ENCODE measurements around the gene CDC45. TPM values are rescaled to one million over a fixed set of nuclear protein-coding genes. Genes with fewer than 3 reads are reported as not detected.

Gene CDC45
- total RNA-seq, 1 donor from 2014 or later = 6.0 TPM

DNA sequence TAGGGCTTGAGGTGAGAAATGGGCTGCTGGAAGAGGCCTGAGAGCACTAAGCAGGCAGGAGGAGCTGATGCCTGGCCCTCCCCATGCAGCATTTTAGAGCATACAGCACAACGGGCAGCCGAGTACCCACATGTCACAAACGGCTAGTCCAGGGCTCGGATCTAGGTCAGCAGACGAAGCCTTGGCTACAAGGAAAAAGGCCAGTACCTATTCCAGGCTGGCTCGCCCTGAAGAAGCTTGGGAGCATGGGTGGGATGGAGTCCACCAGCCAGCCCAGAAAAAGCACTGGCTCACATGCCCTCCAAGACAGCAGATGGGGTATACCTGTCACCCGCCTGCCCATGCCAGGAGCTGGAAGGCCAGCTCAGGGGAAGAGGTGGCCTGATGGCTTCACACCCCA is 10.3 kb upstream of the CDC45 start:
- DNase-seq = no peak

DNA sequence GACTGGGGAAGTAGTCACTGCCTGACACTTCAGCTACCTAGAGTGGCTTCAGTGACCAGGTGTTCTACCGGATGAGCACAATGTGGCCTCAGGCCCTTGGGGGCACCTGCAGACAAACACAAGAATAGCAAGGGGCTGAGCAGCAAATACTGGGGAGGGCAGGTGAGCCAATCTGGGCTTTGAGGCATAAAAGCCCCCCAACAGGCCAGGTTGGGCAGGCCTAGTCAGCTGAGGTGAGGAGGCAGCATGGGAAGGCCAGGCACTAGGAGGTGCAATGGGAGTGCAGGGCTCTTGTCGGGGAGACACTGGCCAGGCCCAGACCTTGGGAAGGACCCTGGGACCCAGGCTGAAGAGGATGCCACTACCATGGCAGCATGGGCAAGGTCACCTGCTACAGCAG is 9.7 kb upstream of the CDC45 start:
- DNase-seq = no peak

DNA sequence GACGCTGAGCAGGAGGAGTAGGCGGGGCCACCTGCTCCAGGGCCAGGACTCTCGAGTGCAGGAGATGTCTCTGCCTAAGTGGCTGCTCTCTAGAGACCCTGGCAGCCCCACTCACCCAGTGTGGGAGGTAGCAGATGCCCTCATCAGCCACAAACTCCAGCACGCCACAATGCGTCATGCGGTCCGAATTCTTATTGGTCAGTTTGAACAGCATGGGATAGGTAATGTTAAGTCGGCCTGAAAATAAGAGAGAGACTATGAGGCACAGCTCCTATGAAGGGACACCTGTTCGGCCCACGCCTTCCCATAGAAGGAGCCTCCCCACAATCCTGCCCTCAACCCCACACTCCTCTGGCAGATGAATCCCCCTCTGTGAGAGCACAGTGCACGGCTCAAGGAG is 8.1 kb upstream of the CDC45 start:
- no peak for DNase-seq

DNA sequence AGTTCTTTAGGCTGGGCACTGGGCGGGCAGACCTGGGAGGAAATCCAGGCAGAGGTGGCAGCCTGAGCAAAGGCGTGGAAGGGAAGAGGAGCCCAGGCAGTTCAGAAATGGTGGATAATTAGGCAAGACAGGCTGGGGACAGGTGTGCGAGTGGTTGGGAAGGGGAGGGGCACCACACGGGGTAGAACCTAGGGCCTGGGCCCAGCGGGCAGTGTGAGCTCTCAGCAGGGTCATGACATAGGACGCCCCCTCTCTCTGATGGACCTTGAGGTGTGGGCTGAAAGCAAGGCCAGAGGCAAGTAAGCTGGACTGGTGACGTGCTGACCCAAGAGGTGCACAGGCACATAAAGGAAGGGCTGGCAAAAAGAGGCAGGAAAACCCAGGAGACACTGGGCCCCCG is 7.5 kb upstream of the CDC45 start:
- DNase-seq = no peak

DNA sequence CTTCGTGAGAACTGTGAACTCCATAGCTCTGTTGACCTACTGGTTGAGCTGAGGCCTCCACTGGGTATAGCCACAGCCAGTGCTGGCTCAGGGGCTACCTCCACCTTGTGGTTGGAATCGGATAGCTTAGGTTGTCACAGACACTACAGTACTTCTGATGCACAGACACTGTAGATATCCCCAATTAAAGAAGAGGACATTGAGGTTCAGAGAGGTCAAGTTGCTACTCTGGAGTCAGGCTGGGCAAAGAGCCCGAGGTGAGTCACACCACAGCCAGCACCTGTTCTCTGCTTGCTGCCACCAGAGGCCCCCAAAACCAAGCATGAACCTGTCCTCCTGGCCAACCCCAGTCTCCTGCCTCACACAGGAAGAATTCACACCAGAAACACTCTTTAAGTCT is 6.1 kb upstream of the CDC45 start:
- DNase-seq = no peak

DNA sequence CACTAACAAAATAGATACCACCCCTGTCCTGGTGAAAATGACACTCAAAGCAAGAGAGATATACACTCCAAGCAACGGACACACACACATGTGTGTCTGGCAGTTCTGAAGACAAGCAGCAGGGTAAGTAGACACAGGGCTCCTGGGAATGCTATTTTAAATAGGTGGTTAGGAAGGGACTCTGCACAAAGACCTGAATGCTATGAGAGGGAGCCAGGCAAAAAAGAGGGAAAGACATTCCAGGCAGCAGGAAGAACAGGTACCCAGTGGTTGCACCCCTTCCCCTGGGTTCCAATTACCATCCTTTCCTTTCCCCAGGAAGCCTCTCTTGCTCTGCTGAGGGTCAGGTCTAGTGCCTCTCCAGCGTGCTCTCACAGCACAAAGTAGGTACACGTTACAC is 3.7 kb upstream of the CDC45 start:
- DNase-seq = no peak

DNA sequence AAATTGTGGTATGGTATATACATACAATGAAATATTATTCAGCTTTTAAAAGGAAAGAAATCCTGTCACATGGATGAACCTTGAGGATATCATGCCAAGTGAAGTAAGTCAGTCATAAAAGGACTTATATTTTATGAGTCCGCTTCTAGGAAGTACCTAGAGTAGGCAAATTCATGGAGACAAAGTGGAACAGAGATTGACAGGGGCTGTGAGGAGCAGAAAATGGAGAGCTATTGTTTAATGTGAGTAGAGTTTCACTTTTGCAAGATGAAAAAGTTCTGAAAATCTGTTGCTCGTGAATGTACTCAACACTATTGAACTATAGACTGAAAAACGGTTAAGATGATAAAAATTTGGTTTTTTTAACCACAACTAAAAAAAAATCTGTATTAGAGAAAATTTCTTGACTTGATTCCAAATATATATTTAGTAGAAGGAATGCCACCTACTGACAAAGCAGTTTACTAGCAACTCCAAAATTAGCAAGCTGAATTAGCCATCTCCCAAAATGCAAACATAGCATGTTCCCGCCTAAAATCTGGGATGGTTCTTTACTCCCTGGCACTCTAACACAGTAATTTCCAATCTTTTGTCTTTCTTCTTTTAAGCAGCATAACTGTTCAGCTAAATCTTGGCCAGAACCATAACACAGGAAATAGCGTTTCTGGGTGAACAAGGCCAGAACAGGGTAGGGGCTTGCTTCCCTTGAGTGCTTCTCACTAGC is 2.2 kb upstream of the CDC45 start:
- DNase-seq = peak; percentile 34

DNA sequence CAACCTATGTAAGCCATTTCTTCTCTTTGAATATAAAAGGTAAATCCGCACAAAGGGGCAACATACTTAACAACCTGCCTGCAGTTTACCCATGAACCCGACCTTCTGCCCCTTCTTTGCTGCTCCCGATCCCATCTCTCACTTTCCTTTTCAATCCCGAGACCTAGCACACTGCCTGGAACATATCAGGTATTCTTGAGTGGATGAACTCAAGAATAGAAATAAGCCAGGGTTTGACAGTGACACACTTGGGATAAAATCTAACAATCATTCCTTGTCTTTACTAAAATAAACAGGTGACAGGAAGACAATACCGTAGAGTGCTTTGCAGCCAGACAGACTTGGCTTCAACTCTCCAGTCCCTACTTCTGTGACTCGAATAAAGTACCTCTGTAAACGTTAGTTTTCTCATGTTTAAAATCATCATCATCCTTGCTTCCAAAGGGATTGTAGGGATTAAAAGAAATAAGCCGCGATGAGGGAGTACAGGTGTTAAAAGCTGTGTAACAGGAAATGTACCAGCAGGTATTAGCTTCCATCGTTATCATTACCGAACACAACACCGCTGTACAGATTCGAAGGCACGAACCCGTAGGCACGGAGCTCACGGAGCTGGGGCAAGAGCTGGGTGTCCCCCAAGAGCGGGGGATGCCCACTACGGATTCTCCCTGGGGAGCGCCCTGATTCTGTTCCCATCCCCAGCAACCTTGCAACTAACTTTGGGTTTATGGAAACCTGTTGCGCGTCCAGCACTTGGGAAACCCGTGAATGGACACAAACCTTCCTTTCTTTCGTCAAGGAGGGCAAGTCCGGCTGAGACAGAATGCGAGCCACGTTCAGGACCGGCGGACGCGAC is 1.4 kb upstream of the CDC45 start:
- no peak for DNase-seq

DNA sequence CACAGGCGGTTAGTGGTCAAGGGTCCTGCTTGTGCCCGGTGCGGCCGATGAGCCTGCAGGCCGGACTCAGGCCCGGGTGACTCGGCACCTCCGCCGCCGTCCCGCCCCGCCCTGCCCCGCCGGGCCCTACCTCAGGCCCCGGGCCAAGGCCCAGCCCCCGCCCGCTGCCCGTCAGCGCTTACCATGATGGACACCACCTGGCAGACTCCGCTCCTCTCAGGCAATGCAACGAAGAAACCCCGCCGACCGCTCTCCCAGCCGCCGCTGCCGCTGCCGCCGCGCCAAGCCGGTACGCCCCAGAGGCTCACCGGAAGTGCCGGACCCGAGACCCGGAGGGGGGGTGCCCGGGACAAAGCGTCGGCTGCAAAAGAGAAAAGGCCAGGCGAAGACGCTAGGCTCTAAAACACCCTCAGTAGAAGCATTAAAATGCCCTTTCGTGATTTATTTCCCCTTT is 792 bp upstream of the CDC45 start, which contains the start of gene UFD1:
Gene UFD1 (minus strand): TSS at position 293 of the 454 bp plus-strand sequence. CDS start 108 bp downstream, at position 185.
- DNase-seq = no peak

DNA sequence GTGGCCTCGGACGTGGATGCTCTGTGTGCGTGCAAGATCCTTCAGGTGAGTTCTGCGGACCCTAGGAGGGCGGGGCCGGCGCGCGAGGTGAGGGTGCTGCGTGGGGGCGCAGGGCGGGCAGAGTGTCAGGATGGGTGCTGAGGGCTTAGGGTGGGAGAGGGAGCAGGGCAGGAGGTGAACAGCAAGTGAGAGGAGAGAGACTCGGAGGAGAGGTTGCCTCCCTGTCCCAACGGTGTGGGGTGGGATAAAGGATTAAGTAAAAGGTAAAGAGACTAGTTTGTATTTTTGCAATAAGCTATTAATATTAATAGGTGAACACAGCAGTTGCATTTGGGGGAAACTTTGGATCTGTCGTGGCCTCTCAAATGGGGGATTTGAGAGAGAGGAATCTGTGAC is 451 bp downstream of the CDC45 start:
- DNase-seq = no peak

DNA sequence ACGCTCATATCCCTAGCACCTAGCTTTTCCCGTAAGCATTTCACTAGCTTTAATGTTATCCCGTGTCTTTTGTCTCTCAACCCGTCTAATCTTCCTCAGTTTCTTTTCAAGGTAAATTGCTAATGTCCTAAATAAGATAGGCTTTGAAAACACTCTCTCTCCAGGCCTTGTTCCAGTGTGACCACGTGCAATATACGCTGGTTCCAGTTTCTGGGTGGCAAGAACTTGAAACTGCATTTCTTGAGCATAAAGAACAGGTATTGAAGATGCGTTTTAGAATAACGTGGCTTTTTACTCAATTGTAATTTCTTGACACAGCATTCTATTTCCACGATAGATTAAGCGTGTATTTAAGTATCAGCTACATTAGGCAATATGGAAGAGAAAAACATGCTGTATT is 1.1 kb downstream of the CDC45 start:
- DNase-seq = no peak

DNA sequence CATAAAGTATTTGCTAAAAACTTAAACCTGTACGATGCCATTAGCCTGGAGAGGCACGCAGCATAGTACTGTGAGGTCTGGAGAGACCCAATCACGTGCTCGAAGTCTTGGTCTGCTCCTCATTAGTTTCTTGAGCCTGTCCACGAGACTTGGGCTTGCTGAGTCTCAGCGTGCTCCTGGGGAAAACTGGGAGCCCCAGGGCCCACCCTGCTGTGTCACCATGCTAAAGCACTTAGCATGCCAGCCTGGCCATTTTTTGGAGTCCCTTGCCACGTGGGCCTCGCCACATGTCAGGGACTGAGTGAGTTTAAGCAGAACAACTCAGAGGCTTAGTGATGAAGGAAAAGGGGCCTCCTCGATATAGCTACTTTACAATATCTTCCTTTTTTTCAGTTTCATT is 2.6 kb downstream of the CDC45 start:
- no peak for DNase-seq

DNA sequence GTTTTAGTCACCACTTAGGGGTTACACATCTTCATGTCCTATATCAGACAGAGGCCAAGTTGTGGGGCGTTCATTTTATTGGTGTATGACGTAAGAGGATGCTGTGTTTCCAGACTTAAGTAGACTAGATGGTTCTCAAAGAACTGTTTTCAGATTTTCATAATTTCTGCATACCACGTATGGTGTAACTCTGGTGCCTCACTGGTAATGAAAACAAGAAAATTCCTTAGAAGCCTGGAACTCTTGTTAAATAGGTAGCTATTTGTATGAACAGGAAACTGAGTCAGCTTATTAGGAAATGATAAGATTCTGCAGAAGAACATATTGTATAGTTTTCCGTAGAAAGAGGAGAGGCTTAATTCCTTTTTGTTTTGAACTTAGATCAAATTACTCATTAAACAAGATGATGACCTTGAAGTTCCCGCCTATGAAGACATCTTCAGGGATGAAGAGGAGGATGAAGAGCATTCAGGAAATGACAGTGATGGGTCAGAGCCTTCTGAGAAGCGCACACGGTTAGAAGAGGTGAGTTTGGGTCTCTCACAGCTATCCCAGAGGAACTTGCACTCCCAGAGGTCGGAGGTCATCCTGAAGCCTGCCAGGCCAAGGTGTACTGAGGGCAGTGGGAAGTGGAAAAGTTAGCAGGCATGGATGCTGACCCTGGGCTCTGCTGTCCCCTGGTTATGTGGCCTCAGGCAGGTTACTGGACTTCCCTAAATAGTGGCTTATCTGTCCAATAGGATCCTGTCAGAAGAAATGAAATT is 3.9 kb downstream of the CDC45 start:
- no peak for DNase-seq

DNA sequence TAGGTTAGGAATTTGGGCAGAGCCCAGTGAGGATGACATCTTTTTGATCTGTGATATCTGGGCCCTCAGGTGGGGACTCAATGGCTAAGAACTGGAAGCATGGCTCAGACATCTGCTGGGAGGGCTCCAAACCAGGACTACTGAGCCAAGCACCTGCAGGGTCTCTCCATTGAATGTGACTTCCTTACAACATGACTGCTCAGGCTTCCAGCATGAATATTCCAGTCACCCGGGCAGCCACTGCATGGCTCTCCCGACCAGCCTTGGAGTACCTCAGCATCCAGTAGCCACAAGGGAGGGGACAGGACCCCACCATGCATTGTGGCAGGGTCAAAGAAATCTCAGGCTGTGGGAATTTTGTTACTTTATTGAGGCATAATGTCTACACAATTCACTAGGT is 8.6 kb downstream of the CDC45 start:
- DNase-seq = no peak

DNA sequence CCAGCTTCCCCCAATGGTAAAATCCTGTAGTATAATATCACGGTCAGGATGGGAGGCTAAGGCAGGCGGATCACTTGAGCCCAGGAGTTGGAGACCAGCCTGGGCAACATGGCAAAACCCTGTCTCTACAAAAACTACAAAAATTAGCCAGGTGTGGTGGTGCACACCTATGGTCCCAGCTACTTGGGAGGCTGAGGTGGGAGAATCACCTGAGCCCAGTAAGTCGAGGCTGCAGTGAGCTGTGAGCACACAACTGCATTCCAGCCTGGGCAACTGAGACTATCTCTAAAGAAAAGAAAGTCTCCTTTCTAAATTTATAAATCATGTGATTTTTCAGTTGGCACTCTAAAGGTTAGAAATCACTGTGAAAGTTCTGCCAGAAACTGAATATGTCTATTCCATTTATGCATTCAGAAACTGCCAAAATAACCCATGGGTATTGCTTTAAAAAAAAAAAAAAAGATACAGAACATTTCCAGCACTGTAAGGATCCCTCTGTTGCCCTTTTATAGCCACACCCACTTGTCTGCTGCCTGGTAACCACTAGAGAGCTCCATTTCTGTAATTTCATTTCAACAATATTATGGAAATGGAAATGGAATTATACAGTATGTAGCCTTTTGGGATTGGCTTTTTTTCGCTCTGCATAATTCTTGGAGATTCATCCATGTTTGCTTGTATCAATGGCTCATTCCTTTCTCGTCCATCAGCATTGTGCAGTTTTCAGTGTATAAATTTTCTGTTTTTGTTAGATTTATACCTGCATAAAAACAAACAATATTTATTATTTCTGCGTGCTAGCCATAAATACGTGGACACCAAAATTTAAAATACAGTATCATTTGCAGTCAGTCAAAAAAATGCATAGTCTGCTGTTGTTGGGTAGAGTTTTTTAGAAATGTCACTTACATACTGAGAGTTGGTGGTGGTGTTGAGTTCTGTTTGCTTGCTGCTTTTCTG is 9.4 kb downstream of the CDC45 start:
- DNase-seq = no peak

DNA sequence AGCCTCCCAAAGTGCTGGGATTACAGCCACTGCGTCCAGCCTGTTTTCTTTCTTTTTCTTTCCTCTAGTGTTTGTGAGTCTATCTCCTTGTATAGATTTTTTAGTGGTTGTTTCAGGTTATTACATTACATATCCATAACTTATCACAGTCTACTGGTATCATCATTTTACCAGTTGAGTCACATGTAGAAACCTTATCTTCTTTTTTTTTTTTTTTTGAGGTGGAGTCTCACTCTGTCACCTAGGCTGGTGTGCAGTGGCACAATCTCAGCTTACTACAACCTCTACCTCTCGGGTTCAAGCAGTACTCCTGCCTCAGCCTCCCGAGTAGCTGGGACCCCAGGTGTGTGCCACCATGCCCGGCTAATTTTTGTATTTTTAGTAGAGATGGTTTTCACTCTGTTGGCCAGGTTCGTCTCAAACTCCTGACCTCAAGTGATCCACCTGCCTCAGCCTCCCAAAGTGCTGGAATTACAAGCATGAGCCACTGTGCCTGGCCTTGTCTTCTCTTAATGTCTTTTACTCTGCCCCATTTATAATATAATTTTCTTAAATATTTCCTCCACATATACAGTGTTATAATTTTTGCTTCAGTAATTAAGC is 11.0 kb downstream of the CDC45 start:
- DNase-seq = no peak

DNA sequence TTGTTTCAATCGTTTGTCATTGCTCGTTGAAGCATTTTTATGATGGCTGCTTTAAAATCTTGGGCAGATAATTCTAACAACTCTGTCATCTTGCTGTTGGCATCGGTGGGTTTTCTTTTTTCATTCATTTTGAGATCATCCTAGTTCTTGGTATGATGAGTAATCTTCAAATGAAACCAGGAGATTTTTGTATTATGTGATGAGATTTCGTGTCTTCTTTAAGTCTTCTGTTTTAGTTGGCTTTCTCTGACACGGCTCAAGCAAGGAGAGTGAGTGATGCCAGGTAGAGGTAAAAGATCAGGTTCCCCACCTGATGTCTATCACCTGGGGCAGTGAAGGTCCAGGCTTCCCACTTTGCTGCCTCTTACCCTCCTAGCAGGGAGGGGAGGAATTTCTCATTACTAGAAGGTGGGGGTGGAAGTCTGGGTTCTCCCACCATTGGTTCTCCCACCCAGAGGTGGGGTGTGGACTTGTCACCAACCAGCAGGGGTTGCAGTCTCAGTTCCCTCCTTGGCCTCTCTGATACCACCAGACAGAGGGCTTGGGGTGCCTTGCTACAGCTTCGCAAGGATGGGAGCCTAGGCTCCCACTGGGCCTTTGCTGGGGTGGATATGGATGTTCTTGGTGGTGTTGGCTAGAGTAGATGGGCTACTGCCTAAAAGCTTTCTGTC is 12.9 kb downstream of the CDC45 start:
- no peak for DNase-seq

DNA sequence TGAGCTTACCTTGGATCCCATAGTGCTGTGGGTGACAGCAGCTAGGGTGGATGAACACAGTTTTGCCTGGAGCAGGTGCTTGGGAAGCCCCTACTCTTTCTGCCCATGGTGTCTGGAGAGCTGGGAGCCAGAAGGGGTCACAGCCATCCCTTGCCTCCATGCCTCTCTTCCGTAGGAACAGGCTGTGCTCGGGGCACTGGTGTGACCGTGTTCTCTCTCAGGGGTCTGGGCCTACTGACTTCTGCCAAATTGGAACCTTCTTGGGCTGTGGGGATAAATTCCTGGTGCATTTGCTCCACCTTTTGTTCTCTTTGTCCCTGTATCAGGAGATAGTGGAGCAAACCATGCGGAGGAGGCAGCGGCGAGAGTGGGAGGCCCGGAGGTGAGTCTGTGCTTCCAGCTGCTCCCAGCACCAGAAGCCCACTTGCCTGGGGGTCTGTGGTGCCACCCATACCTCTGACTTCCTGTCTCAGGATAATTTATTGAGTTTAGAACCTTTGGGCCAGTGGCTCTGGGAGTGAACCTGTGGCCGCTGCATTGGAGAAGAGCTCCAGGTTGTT is 14.4 kb downstream of the CDC45 start:
- DNase-seq = no peak

DNA sequence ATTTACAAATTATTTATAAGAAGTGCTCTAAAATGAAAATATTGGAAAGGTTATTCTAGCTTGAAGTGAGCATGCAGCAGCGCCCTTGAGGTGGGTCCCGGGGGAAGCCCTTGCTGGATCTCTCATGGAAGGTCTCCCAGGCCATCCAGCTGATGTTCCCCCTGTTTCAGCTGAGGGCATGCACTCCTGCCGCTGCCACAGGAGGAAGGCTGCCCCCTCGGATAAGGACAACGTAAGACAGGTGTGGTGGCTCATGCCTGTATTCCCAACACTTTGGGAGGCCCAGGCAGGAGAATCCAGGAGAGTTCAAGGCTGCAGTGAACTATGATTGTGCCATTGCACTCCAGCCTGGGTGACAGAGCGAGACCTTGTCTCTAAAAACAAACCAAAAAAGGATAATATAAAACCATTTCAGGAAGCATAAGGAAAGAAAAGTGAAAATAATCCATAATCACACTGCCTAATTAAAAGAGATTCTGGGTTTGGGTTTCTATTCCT is 15.0 kb downstream of the CDC45 start:
- no peak for DNase-seq

Data from skin of body (tissue), 2 donors.